ENCODE results near the gene NEURL2. TPM values are rescaled to one million over a fixed set of nuclear protein-coding genes. Genes with fewer than 3 reads are reported as not detected.

Gene NEURL2
- total RNA-seq, 2 donors from 2014 or later, result 9.8 to 11.3 TPM

GRCh38 chr20:45860560-45861220, 30.3 kb downstream of the NEURL2 start:
- H3K27me3 ChIP-seq (replicated peaks; ENCODE audit: insufficient read depth), result no peaks in the 10 kb centered on the region
- DNase-seq (ENCODE audit: low spot score), result no peak
- no peaks in the 10 kb centered on the region for H3K36me3 ChIP-seq
- TF ChIP-seq POLR2AphosphoS5 (IDR thresholded peaks at IDR 0.05) (no peak), POLR2A (IDR thresholded peaks at IDR 0.05) (no peak)
- TF ChIP-seq, protein P1, sequence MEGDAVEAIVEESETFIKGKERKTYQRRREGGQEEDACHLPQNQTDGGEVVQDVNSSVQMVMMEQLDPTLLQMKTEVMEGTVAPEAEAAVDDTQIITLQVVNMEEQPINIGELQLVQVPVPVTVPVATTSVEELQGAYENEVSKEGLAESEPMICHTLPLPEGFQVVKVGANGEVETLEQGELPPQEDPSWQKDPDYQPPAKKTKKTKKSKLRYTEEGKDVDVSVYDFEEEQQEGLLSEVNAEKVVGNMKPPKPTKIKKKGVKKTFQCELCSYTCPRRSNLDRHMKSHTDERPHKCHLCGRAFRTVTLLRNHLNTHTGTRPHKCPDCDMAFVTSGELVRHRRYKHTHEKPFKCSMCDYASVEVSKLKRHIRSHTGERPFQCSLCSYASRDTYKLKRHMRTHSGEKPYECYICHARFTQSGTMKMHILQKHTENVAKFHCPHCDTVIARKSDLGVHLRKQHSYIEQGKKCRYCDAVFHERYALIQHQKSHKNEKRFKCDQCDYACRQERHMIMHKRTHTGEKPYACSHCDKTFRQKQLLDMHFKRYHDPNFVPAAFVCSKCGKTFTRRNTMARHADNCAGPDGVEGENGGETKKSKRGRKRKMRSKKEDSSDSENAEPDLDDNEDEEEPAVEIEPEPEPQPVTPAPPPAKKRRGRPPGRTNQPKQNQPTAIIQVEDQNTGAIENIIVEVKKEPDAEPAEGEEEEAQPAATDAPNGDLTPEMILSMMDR (IDR thresholded peaks at IDR 0.05), result no peak
- no peaks in the 10 kb centered on the region for H3K9me3 ChIP-seq
- H3K4me1 ChIP-seq (replicated peaks), result peaks cover 9% of the 10 kb centered on the region
- WGBS, result 75% methylated on average over 7 of the region's 7 CpGs
- intact Hi-C loops (cut with DNase I), result no loop called here
- H3K27ac ChIP-seq, result no peak overlapping the region
- no peak overlapping the region for H3K4me3 ChIP-seq

- H3K27me3 ChIP-seq (replicated peaks; ENCODE audit: insufficient read depth), result no peaks in the 10 kb centered on the region
- intact Hi-C loops (cut with DNase I), result loop anchor here (5.0 kb wide), 1 partner anchor 38 kb away; no protein-coding TSS in a partner anchor
- no peaks in the 10 kb centered on the region for H3K9me3 ChIP-seq
- no peak overlapping the region for H3K27ac ChIP-seq
- no peak overlapping the region for H3K4me3 ChIP-seq
- WGBS, result 94% methylated on average over 5 of the region's 5 CpGs
- H3K4me1 ChIP-seq (replicated peaks), result peaks cover 14% of the 10 kb centered on the region
- DNase-seq (ENCODE audit: low spot score), result no peak
- TF ChIP-seq POLR2AphosphoS5 (IDR thresholded peaks at IDR 0.05) (no peak), POLR2A (IDR thresholded peaks at IDR 0.05) (no peak)
- TF ChIP-seq, protein P1 (IDR thresholded peaks at IDR 0.05), result no peak
- H3K36me3 ChIP-seq, result no peaks in the 10 kb centered on the region
Observed at GRCh38 chr20:45859916-45860315, 31.1 kb downstream of the NEURL2 start.

- Histone ChIP-seq H3K4me1 (replicated peaks) (peaks cover 14% of the 10 kb centered on the region), H3K9me3 (no peaks in the 10 kb centered on the region), H3K27ac (peak overlapping the region; percentile 65 to 70), H3K36me3 (no peaks in the 10 kb centered on the region), H3K4me3 (peak overlapping the region; percentile 60 to 73), H3K27me3 (replicated peaks; ENCODE audit: insufficient read depth) (no peaks in the 10 kb centered on the region)
- no peak for DNase-seq (ENCODE audit: low spot score)
- WGBS, result 12% methylated on average over 13 of the region's 13 CpGs
- TF ChIP-seq, protein P1 (IDR thresholded peaks at IDR 0.05), result no peak
- no peak for TF ChIP-seq POLR2AphosphoS5 (IDR thresholded peaks at IDR 0.05)
- no peak for TF ChIP-seq POLR2A (IDR thresholded peaks at IDR 0.05)
- intact Hi-C loops (cut with DNase I), result loop anchor here (5.0 kb wide), 1 partner anchor 36 kb away; no protein-coding TSS in a partner anchor
Observed at GRCh38 chr20:45857882-45858216, 33.2 kb downstream of the NEURL2 start.

GRCh38 chr20:45857114-45857881, 33.7 kb downstream of the NEURL2 start, which contains the start of the genes ACOT8 and ZSWIM3:
TSS of gene ACOT8 (minus strand) at chr20:45857392. CDS start at chr20:45857315, 77 bp downstream.
TSS of gene ZSWIM3 (plus strand) at chr20:45857614. CDS start at chr20:45857826, 212 bp downstream.
- Histone ChIP-seq H3K36me3 (no peaks in the 10 kb centered on the region), H3K27me3 (replicated peaks; ENCODE audit: insufficient read depth) (no peaks in the 10 kb centered on the region), H3K4me1 (replicated peaks) (peaks cover 14% of the 10 kb centered on the region), H3K27ac (peak within 1 kb of the TSS; percentile 65 to 70), H3K9me3 (no peaks in the 10 kb centered on the region), H3K4me3 (peak within 1 kb of the TSS; percentile 60 to 73)
- intact Hi-C loops (cut with DNase I), result loop anchor here (5.0 kb wide), 1 partner anchor 35 kb away; no protein-coding TSS in a partner anchor
- DNase-seq (ENCODE audit: low spot score), result peak; percentile 100
- 0% methylated on average over 36 of the region's 36 CpGs for WGBS
- TF ChIP-seq POLR2AphosphoS5 (IDR thresholded peaks at IDR 0.05) (peak; percentile 99), POLR2A (IDR thresholded peaks at IDR 0.05) (peak; percentile 39)
- TF ChIP-seq, protein P1 (IDR thresholded peaks at IDR 0.05), result peak in 1 of 4 experiments; percentile 3
